ENCODE results near the gene METTL4. TPM values are rescaled to one million over a fixed set of nuclear protein-coding genes. Genes with fewer than 3 reads are reported as not detected.
A peak's percentile ranks its signal among the peaks of the same experiment; 100 is the strongest.

METTL4 gene
- total RNA-seq, 1 donor = 10.5 TPM

DNA sequence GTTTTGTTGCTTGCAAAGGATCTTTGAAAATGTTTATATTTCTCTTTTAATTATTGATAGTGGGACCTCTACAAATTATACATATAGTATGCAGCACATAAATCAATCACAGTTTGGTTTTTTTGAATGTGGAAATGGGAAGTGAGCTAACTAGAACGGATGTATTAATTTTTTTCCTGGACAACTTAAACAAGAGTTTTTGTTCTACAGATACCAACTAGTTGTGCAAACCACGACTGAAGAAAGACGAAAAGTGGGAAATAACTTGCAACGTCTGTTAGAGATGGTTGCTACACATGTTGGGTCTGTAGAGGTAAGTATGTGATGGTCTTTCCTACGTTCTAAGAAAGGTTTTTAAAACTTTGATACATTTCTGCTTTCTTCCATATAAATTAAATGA, 39.2 kb upstream of the METTL4 start:
- peaks cover 5% of the 10 kb centered on the region for H3K4me1 ChIP-seq (ENCODE audit: insufficient read depth, low read length)
- no peaks in the 10 kb centered on the region for H3K79me2 ChIP-seq (ENCODE audit: insufficient read depth, low read length)
- no peaks in the 10 kb centered on the region for H3K27me3 ChIP-seq (ENCODE audit: insufficient read depth, low read length)
- no peak overlapping the region for H3K4me2 ChIP-seq (ENCODE audit: insufficient read depth, low read length)
- H3K4me3 ChIP-seq (ENCODE audit: insufficient read depth, low read length) = no peak overlapping the region
- DNase-seq (ENCODE audit: insufficient read length, low spot score, missing footprints) = no peak
- no peak overlapping the region for H3K27ac ChIP-seq (ENCODE audit: low read depth, low read length)
- TF ChIP-seq, protein P1, sequence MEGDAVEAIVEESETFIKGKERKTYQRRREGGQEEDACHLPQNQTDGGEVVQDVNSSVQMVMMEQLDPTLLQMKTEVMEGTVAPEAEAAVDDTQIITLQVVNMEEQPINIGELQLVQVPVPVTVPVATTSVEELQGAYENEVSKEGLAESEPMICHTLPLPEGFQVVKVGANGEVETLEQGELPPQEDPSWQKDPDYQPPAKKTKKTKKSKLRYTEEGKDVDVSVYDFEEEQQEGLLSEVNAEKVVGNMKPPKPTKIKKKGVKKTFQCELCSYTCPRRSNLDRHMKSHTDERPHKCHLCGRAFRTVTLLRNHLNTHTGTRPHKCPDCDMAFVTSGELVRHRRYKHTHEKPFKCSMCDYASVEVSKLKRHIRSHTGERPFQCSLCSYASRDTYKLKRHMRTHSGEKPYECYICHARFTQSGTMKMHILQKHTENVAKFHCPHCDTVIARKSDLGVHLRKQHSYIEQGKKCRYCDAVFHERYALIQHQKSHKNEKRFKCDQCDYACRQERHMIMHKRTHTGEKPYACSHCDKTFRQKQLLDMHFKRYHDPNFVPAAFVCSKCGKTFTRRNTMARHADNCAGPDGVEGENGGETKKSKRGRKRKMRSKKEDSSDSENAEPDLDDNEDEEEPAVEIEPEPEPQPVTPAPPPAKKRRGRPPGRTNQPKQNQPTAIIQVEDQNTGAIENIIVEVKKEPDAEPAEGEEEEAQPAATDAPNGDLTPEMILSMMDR (IDR thresholded peaks at IDR 0.05; ENCODE audit: extremely low read depth, low read depth, low read length) = no peak
- no peaks in the 10 kb centered on the region for H3K9me3 ChIP-seq (ENCODE audit: low read depth, low read length)
- no peaks in the 10 kb centered on the region for H4K20me1 ChIP-seq (ENCODE audit: insufficient read depth, low read length)
- no peak overlapping the region for H2AFZ ChIP-seq (ENCODE audit: low read length)
- peaks cover 13% of the 10 kb centered on the region for H3K36me3 ChIP-seq (ENCODE audit: insufficient read depth, low read length)

GRCh38 chr18:2609604-2610003, 38.3 kb upstream of the METTL4 start:
- Histone ChIP-seq H3K4me1 (ENCODE audit: insufficient read depth, low read length) (peaks cover 5% of the 10 kb centered on the region), H4K20me1 (ENCODE audit: insufficient read depth, low read length) (no peaks in the 10 kb centered on the region), H3K4me2 (ENCODE audit: insufficient read depth, low read length) (no peak overlapping the region), H3K27me3 (ENCODE audit: insufficient read depth, low read length) (no peaks in the 10 kb centered on the region), H3K36me3 (ENCODE audit: insufficient read depth, low read length) (peaks cover 5% of the 10 kb centered on the region), H3K9me3 (ENCODE audit: low read depth, low read length) (no peaks in the 10 kb centered on the region), H3K79me2 (ENCODE audit: insufficient read depth, low read length) (no peaks in the 10 kb centered on the region), H3K27ac (ENCODE audit: low read depth, low read length) (no peak overlapping the region), H2AFZ (ENCODE audit: low read length) (no peak overlapping the region), H3K4me3 (ENCODE audit: insufficient read depth, low read length) (no peak overlapping the region)
- DNase-seq (ENCODE audit: insufficient read length, low spot score, missing footprints) = no peak
- TF ChIP-seq, protein P1 (IDR thresholded peaks at IDR 0.05; ENCODE audit: extremely low read depth, low read depth, low read length) = no peak

DNA sequence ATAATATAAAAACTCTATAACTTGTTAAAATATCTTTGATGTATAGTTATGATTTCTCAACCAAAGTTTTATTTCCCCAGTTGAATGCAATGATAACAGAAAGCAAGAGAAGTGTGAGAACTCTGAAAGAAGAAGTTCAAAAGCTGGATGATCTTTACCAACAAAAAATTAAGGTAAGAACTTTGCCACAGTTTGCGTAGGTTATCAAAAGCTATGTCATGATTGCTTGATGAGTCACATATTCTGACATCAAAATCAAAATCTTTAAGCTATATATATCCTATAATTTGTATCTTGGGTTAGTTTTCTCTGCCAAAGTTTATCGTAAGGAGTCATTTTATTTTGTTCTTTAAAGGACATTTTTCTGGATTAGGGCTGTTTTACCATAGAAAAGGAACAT, 35.0 kb upstream of the METTL4 start:
- Histone ChIP-seq H4K20me1 (ENCODE audit: insufficient read depth, low read length) (no peaks in the 10 kb centered on the region), H3K36me3 (ENCODE audit: insufficient read depth, low read length) (peaks cover 4% of the 10 kb centered on the region), H3K4me2 (ENCODE audit: insufficient read depth, low read length) (peak overlapping the region; percentile 68), H3K27me3 (ENCODE audit: insufficient read depth, low read length) (no peaks in the 10 kb centered on the region), H3K27ac (ENCODE audit: low read depth, low read length) (peak overlapping the region; percentile 58), H3K4me3 (ENCODE audit: insufficient read depth, low read length) (no peak overlapping the region), H3K9me3 (ENCODE audit: low read depth, low read length) (no peaks in the 10 kb centered on the region), H3K4me1 (ENCODE audit: insufficient read depth, low read length) (peaks cover 5% of the 10 kb centered on the region), H3K79me2 (ENCODE audit: insufficient read depth, low read length) (no peaks in the 10 kb centered on the region), H2AFZ (ENCODE audit: low read length) (peak overlapping the region; percentile 65)
- DNase-seq (ENCODE audit: insufficient read length, low spot score, missing footprints) = no peak
- TF ChIP-seq, protein P1 (IDR thresholded peaks at IDR 0.05; ENCODE audit: extremely low read depth, low read depth, low read length) = no peak

DNA sequence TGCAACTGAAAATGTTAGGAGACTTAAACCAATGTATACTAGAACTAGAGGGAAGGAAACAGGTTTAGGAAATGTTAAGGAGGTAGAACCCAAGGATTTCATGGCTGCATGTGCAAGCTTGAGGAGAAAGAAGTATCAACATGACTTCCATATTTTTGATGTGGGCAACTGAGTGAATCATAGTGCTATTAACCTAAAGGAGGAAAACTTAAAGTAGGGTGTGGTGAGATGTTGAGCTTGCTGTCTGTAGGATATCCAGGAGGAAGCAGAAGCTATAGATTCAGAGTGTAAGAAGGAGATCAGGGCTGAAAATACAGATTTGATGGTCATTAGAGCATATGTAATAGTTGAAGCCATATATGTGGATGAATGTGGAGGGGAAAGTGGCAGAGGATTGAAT, 31.5 kb upstream of the METTL4 start:
- H3K4me2 ChIP-seq (ENCODE audit: insufficient read depth, low read length) = no peak overlapping the region
- H3K4me3 ChIP-seq (ENCODE audit: insufficient read depth, low read length) = no peak overlapping the region
- no peaks in the 10 kb centered on the region for H3K27me3 ChIP-seq (ENCODE audit: insufficient read depth, low read length)
- peak overlapping the region; percentile 35 for H2AFZ ChIP-seq (ENCODE audit: low read length)
- H4K20me1 ChIP-seq (ENCODE audit: insufficient read depth, low read length) = no peaks in the 10 kb centered on the region
- H3K36me3 ChIP-seq (ENCODE audit: insufficient read depth, low read length) = no peaks in the 10 kb centered on the region
- no peak overlapping the region for H3K27ac ChIP-seq (ENCODE audit: low read depth, low read length)
- peaks cover 5% of the 10 kb centered on the region for H3K4me1 ChIP-seq (ENCODE audit: insufficient read depth, low read length)
- no peak for DNase-seq (ENCODE audit: insufficient read length, low spot score, missing footprints)
- H3K79me2 ChIP-seq (ENCODE audit: insufficient read depth, low read length) = no peaks in the 10 kb centered on the region
- TF ChIP-seq, protein P1 (IDR thresholded peaks at IDR 0.05; ENCODE audit: extremely low read depth, low read depth, low read length) = no peak
- H3K9me3 ChIP-seq (ENCODE audit: low read depth, low read length) = no peaks in the 10 kb centered on the region

All from osteoblast (primary cell).